HEK293T (cell line): ENCODE measurements around the gene MYO15B.

Source experiments
- CTCF ChIA-PET: fragments of 350-600 bp; formaldehyde crosslinking; extraction: SDS; loops from one replicate; lab custom pipeline; 2021; ENCODE audit warnings: antibody characterized with exemption, inconsistent platforms; lab: Yijun Ruan, JAX
- POLR2A ChIA-PET: fragments of 350-600 bp; formaldehyde crosslinking; extraction: SDS; loops from one replicate; lab custom pipeline; 2020; ENCODE audit warnings: antibody characterized with exemption, inconsistent platforms; lab: Yijun Ruan, JAX
- DNase-seq: peaks from one replicate; pipeline ENCODE4 v3.0.0; 2012; ENCODE audit warnings: mixed read lengths; ENCODE audit errors: extremely low spot score
- ARNT ChIP-seq: fragments of 450-650 bp; IDR thresholded peaks from 2 replicates; pipeline ENCODE4 v1.6.1; 2017; ENCODE audit warnings: mild to moderate bottlenecking
- BHLHE40 ChIP-seq: fragments of 450-650 bp; IDR thresholded peaks from 2 replicates; pipeline ENCODE4 v1.6.1; 2016; ENCODE audit warnings: mild to moderate bottlenecking, moderate library complexity, borderline replicate concordance
- CTBP1 ChIP-seq: fragments of 450-650 bp; IDR thresholded peaks from 2 replicates; pipeline ENCODE4 v1.6.1; 2016; ENCODE audit warnings: borderline replicate concordance
- ELF4 ChIP-seq: fragments of 450-650 bp; IDR thresholded peaks from 2 replicates; pipeline ENCODE4 v1.6.1; 2017; ENCODE audit warnings: antibody characterized with exemption
- FOXA1 ChIP-seq: fragments of 450-650 bp; IDR thresholded peaks from 2 replicates; pipeline ENCODE4 v1.6.1; 2016; ENCODE audit warnings: mild to moderate bottlenecking
- FOXK2 ChIP-seq: fragments of 450-650 bp; IDR thresholded peaks from 2 replicates; pipeline ENCODE4 v1.6.1; 2016; ENCODE audit warnings: mild to moderate bottlenecking
- FOXM1 ChIP-seq: fragments of 450-650 bp; IDR thresholded peaks from 2 replicates; pipeline ENCODE4 v1.6.1; 2017; ENCODE audit warnings: mild to moderate bottlenecking, borderline replicate concordance
- HDGF ChIP-seq: fragments of 450-650 bp; IDR thresholded peaks from 2 replicates; pipeline ENCODE4 v1.6.1; 2017; ENCODE audit warnings: antibody characterized with exemption, borderline replicate concordance
- L3MBTL2 ChIP-seq: fragments of 450-650 bp; conservative IDR thresholded peaks from 2 replicates; pipeline ENCODE4 v1.6.1; 2016; ENCODE audit warnings: mild to moderate bottlenecking
- LEF1 ChIP-seq: fragments of 450-650 bp; IDR thresholded peaks from 2 replicates; pipeline ENCODE4 v1.6.1; 2017; ENCODE audit warnings: mild to moderate bottlenecking, borderline replicate concordance
- NFRKB ChIP-seq: fragments of 450-650 bp; IDR thresholded peaks from 2 replicates; pipeline ENCODE4 v1.6.1; 2016; ENCODE audit warnings: mild to moderate bottlenecking, moderate library complexity
- SP1 ChIP-seq: fragments of 450-650 bp; IDR thresholded peaks from 2 replicates; pipeline ENCODE4 v1.6.1; 2017
- SUZ12 ChIP-seq: fragments of 450-650 bp; IDR thresholded peaks from 2 replicates; pipeline ENCODE4 v1.6.1; 2016; ENCODE audit warnings: mild to moderate bottlenecking
- TARDBP ChIP-seq: fragments of 450-650 bp; IDR thresholded peaks from 2 replicates; pipeline ENCODE4 v1.6.1; 2016
- ZNF384 ChIP-seq: fragments of 450-650 bp; IDR thresholded peaks from 2 replicates; pipeline ENCODE4 v1.6.1; 2016
- TF ChIP-seq, protein P1 (sequence below): fragments of 450-650 bp; IDR thresholded peaks from 2 replicates; pipeline ENCODE4 v1.6.1; 2016

The MYO15B gene

DNA sequence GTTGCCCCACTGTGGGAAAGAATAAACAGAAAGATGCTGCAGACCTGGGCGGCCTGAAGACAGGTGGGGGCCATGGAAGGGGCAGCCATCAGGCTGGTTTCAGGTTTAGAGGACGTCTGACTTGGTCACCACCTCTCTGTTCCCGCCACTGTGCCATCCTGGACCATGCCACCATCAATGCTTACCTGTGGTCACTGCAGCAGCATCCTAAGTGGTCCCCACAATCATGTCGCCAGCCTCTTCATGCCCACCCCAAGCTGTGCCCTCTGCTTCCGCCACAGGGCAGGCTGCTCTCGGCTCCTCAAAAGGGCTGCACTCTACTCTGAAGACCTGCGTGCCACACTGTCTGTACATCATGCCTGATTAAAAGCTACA, 56.0 kb downstream of the MYO15B start:
- POLR2A ChIA-PET = no interaction called here
- CTCF ChIA-PET = interaction anchor here (10.4 kb wide), 1 partner anchor 10 kb away, joined by 69 read pairs; the partner anchor contains the start of gene SMIM5
- TF ChIP-seq LEF1 = no peak
- no peak for TF ChIP-seq ZNF384
- DNase-seq = no peak

DNA sequence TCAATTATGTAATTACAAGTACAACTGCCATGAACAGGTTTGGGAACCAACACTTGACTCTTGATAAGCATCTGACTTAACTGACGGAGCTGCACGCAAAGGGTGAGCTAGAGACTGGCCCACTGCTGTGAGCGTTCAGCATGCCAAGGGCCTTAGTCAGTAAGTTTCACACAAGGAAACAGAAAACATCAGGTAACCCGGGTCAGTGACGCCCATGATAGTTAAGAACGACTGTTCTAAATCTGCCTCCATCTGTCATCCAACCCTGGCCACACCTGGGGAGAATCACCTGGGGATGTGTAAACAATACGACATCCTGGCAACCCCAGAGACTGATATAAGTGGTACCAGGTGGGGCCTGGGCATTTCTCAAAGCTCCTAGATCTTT, 57.9 kb downstream of the MYO15B start:
- CTCF ChIA-PET = interaction anchor here (0.7 to 10.4 kb wide), 4 partner anchors 12 to 105 kb away, joined by 3 to 69 read pairs (median 4); partner anchors contain the start of gene SMIM5

DNA sequence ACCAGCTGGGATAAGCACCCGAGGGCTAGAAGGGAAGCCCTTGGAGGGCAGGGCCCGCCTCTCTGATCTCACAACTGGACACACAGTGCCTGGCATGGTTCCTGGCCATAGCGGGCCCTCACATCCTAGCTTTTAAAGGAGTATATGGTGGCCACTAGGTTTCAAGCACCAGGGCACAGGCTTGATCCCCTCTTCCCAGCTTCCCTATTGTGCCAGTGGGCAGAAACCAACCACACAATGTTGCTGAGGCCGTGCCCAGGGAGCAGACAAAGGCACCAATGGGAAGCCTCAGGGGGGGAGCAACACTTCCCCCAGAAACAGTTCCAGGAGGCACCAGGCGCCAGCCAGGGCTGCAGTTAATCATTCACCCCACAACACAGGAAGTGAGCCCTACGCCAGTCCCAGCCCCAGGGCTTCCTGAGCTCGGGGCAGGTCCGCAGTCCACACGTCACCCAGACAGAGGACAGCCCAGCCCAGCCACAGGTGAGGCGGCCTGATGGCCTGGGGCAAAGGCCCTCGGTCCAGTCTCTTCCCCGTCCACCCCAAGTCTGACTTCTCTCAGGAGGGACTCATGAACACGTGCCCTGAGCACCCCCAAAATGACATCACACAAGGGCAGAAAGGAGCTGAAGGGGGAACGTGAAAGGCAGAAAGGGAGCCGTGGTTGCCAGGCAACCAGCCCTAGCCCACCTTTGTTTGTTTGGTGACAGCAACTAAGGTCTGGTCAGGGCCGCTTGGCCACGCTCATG, 58.5 kb downstream of the MYO15B start:
- ChIA-PET POLR2A (no interaction called here), CTCF (interaction anchor here (0.7 to 10.4 kb wide), 4 partner anchors 12 to 104 kb away, joined by 3 to 69 read pairs (median 4); partner anchors contain the start of gene SMIM5)

More for the DNA sequence above, 57.9 kb downstream of the MYO15B start:
- DNase-seq = no peak
- POLR2A ChIA-PET = interaction anchor here (1.5 kb wide), 1 partner anchor 134 kb away, joined by 3 read pairs; a partner anchor contains a TSS
- TF ChIP-seq FOXA1 (no peak), FOXM1 (no peak), FOXK2 (no peak), LEF1 (no peak), ARNT (no peak), NFRKB (no peak), TARDBP (no peak), ELF4 (no peak), BHLHE40 (no peak), ZNF384 (no peak), HDGF (no peak)
- TF ChIP-seq, protein P1, sequence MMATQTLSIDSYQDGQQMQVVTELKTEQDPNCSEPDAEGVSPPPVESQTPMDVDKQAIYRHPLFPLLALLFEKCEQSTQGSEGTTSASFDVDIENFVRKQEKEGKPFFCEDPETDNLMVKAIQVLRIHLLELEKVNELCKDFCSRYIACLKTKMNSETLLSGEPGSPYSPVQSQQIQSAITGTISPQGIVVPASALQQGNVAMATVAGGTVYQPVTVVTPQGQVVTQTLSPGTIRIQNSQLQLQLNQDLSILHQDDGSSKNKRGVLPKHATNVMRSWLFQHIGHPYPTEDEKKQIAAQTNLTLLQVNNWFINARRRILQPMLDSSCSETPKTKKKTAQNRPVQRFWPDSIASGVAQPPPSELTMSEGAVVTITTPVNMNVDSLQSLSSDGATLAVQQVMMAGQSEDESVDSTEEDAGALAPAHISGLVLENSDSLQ = no peak

DNA sequence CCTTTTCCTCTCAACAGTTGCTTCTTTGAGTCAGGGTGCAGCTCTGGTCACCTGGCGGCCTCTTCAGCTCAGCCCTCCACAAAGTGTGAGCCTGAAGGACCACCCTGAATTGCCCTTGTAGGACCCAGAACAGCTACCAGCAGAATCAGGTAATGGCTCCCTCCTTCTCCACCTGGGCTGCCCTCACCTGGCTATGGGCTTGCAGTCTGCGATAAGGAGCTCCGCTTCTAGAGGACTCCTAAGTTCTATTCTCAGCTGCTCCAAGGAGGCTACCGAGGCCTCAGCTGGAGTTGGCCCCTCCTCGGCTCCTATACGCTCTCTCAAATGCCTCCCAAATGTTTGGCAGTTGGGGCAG, 59.0 kb downstream of the MYO15B start:
- POLR2A ChIA-PET = no interaction called here

More for the DNA sequence above, 58.5 kb downstream of the MYO15B start:
- no peak for DNase-seq
- TF ChIP-seq ELF4 (no peak), FOXA1 (no peak), ARNT (no peak), TARDBP (no peak), CTBP1 (no peak), FOXK2 (no peak), SUZ12 (no peak), LEF1 (no peak), NFRKB (no peak), BHLHE40 (no peak), ZNF384 (no peak)
- TF ChIP-seq, protein P1 = no peak

DNA sequence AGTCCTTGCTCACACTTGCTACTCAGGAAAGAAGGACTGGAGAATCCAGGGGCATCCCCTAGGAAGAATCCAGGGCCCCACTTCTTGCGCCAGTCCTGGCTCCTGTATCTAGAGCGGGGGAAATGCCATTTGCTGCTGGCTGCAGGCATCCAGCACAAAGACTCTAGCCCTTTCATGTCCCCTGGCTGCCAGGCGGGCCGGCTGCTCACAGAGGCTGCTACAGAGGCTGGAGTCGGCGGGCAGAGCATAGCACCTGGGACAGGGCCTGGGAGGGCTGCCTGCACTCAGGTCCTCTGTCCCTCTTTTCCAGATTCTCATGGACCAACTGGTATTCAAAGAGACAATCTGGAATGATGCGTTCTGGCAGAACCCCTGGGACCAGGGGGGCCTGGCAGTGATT, 59.5 kb downstream of the MYO15B start:
- TF ChIP-seq SUZ12 = no peak
- TF ChIP-seq BHLHE40 = no peak
- TF ChIP-seq ZNF384 = no peak
- no peak for TF ChIP-seq ARNT
- no peak for TF ChIP-seq TARDBP
- no peak for TF ChIP-seq FOXK2
- no peak for TF ChIP-seq SP1
- no peak for TF ChIP-seq NFRKB
- no peak for TF ChIP-seq LEF1
- no peak for TF ChIP-seq HDGF
- POLR2A ChIA-PET = no interaction called here
- CTCF ChIA-PET = interaction anchor here (1.5 to 10.4 kb wide), 2 partner anchors 13 to 45 kb away, joined by 3 to 69 read pairs; partner anchors contain the start of gene SMIM5
- DNase-seq = no peak

More for the DNA sequence above, 59.0 kb downstream of the MYO15B start:
- TF ChIP-seq CTBP1 (no peak), HDGF (no peak), TARDBP (no peak)
- no peak for DNase-seq
- CTCF ChIA-PET = interaction anchor here (1.5 to 10.4 kb wide), 2 partner anchors 13 to 45 kb away, joined by 3 to 69 read pairs; partner anchors contain the start of gene SMIM5

DNA sequence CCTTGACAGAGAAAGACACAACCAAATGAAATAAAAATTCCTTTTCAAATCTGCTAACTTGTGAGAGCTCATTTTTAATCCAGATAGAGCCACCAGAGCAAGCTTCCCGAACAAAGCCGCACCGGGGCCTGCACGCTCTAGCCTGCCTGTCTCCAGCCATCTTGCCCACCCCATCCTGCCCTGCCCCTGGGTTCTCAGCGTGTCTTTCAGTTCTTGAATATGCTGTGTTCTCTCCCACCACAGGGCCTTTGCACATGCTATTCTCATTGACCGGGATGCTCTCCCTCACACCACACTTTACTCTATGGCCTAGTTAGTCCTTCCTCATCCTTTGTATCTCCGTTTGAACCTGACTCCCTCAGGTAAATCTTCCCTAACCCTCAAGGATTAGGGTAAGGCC, 60.3 kb downstream of the MYO15B start:
- TF ChIP-seq ARNT (no peak), HDGF (no peak), FOXM1 (no peak), CTBP1 (no peak), ELF4 (no peak), LEF1 (no peak), ZNF384 (no peak), FOXK2 (no peak), TARDBP (no peak), L3MBTL2 (no peak), FOXA1 (no peak), BHLHE40 (no peak), NFRKB (no peak), SUZ12 (no peak), SP1 (no peak)
- TF ChIP-seq, protein P1 = no peak
- ChIA-PET CTCF (interaction anchor here (10.4 kb wide), 1 partner anchor 14 kb away, joined by 69 read pairs; the partner anchor contains the start of gene SMIM5), POLR2A (no interaction called here)
- DNase-seq = no peak
